GM12874 (cell line): ENCODE measurements around the gene GABRG3.

ENCODE experiments used
- TF ChIP-seq, protein P1 (sequence below): IDR thresholded peaks from 2 replicates; pipeline ENCODE4 v1.5.1; 2011; ENCODE audit warnings: low read depth, mild to moderate bottlenecking, control low read depth, low read length, moderate library complexity; ENCODE audit not compliant: insufficient read depth

Gene GABRG3

GRCh38 chr15:27278761-27279160 is 307.8 kb downstream of the GABRG3 start:
- TF ChIP-seq, protein P1, sequence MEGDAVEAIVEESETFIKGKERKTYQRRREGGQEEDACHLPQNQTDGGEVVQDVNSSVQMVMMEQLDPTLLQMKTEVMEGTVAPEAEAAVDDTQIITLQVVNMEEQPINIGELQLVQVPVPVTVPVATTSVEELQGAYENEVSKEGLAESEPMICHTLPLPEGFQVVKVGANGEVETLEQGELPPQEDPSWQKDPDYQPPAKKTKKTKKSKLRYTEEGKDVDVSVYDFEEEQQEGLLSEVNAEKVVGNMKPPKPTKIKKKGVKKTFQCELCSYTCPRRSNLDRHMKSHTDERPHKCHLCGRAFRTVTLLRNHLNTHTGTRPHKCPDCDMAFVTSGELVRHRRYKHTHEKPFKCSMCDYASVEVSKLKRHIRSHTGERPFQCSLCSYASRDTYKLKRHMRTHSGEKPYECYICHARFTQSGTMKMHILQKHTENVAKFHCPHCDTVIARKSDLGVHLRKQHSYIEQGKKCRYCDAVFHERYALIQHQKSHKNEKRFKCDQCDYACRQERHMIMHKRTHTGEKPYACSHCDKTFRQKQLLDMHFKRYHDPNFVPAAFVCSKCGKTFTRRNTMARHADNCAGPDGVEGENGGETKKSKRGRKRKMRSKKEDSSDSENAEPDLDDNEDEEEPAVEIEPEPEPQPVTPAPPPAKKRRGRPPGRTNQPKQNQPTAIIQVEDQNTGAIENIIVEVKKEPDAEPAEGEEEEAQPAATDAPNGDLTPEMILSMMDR, result no peak

DNA sequence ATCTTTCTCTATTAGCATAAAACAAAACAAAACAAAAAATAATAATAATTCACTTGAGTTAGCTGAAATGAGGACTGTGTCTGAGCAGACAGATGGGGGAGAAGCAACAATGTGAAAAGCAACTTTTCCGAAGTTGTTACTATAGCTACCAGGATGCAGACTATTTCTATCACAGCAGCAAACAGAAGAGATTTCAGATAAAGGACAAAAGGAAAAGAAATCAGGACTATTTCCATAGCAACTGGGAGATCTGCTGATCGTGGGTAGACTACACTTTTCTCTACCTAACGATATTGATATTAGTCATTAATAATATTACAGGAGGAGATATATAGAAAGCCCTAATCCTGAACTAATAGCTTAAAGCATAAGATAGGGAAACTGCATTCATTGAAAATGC is 321.7 kb downstream of the GABRG3 start:
- TF ChIP-seq, protein P1, result no peak

DNA sequence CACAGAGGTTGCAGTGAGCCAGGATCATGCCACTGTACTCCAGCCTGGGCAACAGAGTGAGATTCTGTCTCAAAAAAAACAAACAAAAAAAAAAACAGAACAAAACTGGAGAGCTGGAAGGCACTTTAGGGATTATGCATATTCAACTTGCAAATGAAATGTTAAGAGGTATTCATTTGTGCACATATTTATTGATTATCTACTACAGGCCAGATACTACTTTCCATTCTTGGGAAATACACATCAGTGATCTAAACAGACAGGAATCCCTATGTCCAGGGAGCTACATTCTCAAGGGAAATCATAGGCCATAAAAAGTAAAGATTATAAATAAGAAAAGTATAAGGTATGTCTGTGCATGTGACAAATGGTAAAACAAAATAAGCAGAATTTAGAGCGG is 322.6 kb downstream of the GABRG3 start:
- TF ChIP-seq, protein P1, result no peak

- TF ChIP-seq, protein P1, result no peak
Observed at GRCh38 chr15:27317736-27318135, 346.8 kb downstream of the GABRG3 start.

GRCh38 chr15:27323801-27324200 is 352.8 kb downstream of the GABRG3 start:
- TF ChIP-seq, protein P1, result no peak

GRCh38 chr15:27324886-27325615 is 354.1 kb downstream of the GABRG3 start:
- TF ChIP-seq, protein P1, result no peak

DNA sequence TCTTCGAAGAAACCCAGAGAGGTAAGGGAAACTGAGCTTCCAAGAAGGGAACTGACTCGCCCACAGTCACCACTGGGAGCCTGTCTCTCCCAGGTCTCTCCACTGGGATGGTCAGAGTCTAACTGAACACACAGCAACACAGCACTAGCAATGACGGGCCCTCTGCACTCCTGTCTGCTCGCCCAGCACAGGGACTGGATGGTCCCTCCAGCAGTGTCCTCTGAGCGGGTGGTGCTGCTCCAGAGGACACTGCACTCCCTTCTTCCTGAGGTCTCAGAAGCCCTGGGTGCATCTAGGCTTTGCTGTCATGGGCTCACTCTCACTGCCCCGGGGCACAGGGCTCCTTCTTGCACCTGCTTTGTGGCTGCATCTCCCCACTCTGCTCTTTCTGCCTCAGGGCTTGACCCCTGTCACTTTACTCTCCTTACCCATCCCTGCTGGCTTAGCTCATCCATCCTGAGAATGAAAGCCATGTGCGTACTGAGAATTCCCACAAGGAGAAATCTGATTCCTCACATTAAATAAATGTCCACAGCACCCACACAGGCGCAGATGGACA is 356.6 kb downstream of the GABRG3 start:
- TF ChIP-seq, protein P1, result no peak
